Glutamatergic neuron (in vitro differentiated cells): ENCODE results near the gene SLC4A8. TPM values are rescaled to one million over a fixed set of nuclear protein-coding genes. Genes with fewer than 3 reads are reported as not detected.

Source experiments
- DNase-seq: peaks from one replicate; pipeline ENCODE4 v3.0.0; 2022
- H3K27ac Mint-ChIP-seq: one replicate; pipeline ENCODE4 v1.8.0; 2020; ENCODE audit warnings: mild to moderate bottlenecking, mixed read lengths, inconsistent platforms; ENCODE audit not compliant: unreplicated experiment
- H3K27me3 Mint-ChIP-seq: one replicate; pipeline ENCODE4 v1.8.0; 2020; ENCODE audit warnings: mild to moderate bottlenecking, moderate library complexity, mixed read lengths, inconsistent platforms; ENCODE audit not compliant: unreplicated experiment
- H3K36me3 Mint-ChIP-seq: one replicate; pipeline ENCODE4 v1.8.0; 2020; ENCODE audit warnings: mild to moderate bottlenecking, mixed read lengths, inconsistent platforms; ENCODE audit not compliant: unreplicated experiment
- H3K4me1 Mint-ChIP-seq: one replicate; pipeline ENCODE4 v1.8.0; 2020; ENCODE audit warnings: mild to moderate bottlenecking, low read depth, mixed read lengths, inconsistent platforms; ENCODE audit not compliant: unreplicated experiment
- H3K4me3 Mint-ChIP-seq: one replicate; pipeline ENCODE4 v1.8.0; 2020; ENCODE audit warnings: mild to moderate bottlenecking, mixed read lengths, inconsistent platforms; ENCODE audit not compliant: unreplicated experiment
- H3K9me3 Mint-ChIP-seq: one replicate; pipeline ENCODE4 v1.8.0; 2020; ENCODE audit warnings: mild to moderate bottlenecking, moderate library complexity, mixed read lengths, inconsistent platforms; ENCODE audit not compliant: unreplicated experiment
- total RNA-seq: library from RNA; stranded (reverse); fragmentation: NEBNext Ultra II Directional; extraction: Animal tissue kit (Norgen Biotek cat#: 25700); gene quantifications from one replicate; pipeline ENCODE4 v1.2.1, GENCODE V29; 2021; ENCODE audit not compliant: unreplicated experiment
- TF ChIP-seq, protein P1 (sequence below): fragments of 200-600 bp; sonication (generic); IDR thresholded peaks from one replicate; pipeline ENCODE4 v1.5.0; 2021; ENCODE audit not compliant: partially characterized antibody, unreplicated experiment

The SLC4A8 gene
- total RNA-seq, 1 donor from 2014 or later = 80.0 TPM

DNA sequence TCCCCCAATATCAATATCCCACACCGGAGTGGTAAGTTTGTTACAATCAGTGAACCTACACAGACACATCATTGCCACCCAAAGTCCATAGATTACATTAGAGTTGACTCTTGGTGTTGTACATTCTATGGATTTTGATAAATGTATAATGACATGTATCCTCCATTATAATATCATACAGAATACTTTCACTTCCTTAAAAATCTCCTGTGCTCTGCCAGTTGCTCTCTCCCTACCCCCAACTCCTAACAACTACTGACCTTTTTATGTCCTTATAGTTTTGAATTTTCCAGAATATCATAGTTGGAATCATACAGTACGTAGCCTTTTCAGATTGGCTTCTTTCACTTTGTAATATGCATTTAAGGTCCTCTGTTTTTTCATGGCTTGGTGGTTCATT lies 48.4 kb downstream of the SLC4A8 start:
- TF ChIP-seq, protein P1, sequence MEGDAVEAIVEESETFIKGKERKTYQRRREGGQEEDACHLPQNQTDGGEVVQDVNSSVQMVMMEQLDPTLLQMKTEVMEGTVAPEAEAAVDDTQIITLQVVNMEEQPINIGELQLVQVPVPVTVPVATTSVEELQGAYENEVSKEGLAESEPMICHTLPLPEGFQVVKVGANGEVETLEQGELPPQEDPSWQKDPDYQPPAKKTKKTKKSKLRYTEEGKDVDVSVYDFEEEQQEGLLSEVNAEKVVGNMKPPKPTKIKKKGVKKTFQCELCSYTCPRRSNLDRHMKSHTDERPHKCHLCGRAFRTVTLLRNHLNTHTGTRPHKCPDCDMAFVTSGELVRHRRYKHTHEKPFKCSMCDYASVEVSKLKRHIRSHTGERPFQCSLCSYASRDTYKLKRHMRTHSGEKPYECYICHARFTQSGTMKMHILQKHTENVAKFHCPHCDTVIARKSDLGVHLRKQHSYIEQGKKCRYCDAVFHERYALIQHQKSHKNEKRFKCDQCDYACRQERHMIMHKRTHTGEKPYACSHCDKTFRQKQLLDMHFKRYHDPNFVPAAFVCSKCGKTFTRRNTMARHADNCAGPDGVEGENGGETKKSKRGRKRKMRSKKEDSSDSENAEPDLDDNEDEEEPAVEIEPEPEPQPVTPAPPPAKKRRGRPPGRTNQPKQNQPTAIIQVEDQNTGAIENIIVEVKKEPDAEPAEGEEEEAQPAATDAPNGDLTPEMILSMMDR = no peak

DNA sequence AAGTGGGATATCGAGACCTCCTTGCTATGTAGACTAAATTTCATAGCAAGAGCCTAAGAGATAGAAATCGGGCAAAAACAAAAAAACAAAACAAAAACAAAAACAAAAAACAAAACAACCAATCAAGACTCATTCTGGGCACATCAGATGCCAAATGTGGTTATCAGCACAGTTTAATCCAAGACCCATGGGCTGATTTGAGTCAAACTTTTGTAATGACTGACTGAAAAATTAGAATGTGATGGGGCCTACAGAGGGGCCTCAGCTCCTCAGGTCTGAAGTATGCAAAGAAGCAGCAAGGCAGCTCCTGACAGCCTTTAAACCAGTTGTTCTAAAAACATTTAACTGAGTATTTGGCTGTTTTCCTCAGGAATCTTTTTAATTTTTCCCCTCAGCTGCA lies 49.3 kb downstream of the SLC4A8 start:
- Mint-ChIP-seq H3K27ac (no peak overlapping the region), H3K36me3 (peaks cover 5% of the 10 kb centered on the region), H3K27me3 (peaks cover 2% of the 10 kb centered on the region), H3K4me3 (no peak overlapping the region), H3K9me3 (no peaks in the 10 kb centered on the region), H3K4me1 (no peaks in the 10 kb centered on the region)
- DNase-seq = no peak
- TF ChIP-seq, protein P1 = no peak

More for the DNA sequence above, 48.4 kb downstream of the SLC4A8 start:
- H3K4me3 Mint-ChIP-seq = no peak overlapping the region
- no peak overlapping the region for H3K27ac Mint-ChIP-seq
- DNase-seq = no peak
- peaks cover 2% of the 10 kb centered on the region for H3K27me3 Mint-ChIP-seq
- H3K4me1 Mint-ChIP-seq = no peaks in the 10 kb centered on the region
- H3K9me3 Mint-ChIP-seq = no peaks in the 10 kb centered on the region
- H3K36me3 Mint-ChIP-seq = peaks cover 5% of the 10 kb centered on the region

DNA sequence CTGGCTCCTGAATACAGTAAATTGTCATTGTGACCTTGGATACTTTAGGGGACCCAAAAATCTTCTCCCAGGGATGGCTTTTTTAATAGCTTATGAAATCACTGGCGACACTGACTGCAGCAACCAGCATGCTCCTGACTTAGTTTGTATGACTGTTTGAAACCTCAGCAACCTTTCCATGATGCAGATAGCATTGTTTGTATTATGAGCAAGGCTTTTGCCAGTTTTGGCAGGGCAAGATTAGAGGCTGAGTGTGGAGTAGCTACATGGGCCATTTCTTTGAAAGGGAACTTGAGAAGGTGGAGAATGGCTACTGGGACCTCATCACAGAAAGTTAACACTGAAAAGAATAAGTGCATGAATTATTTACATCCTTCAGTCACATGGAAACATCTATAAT lies 50.9 kb downstream of the SLC4A8 start:
- Mint-ChIP-seq H3K27ac (no peak overlapping the region), H3K36me3 (peaks cover 5% of the 10 kb centered on the region), H3K27me3 (peaks cover 3% of the 10 kb centered on the region), H3K4me1 (no peaks in the 10 kb centered on the region), H3K9me3 (no peaks in the 10 kb centered on the region), H3K4me3 (no peak overlapping the region)
- TF ChIP-seq, protein P1 = no peak
- no peak for DNase-seq

DNA sequence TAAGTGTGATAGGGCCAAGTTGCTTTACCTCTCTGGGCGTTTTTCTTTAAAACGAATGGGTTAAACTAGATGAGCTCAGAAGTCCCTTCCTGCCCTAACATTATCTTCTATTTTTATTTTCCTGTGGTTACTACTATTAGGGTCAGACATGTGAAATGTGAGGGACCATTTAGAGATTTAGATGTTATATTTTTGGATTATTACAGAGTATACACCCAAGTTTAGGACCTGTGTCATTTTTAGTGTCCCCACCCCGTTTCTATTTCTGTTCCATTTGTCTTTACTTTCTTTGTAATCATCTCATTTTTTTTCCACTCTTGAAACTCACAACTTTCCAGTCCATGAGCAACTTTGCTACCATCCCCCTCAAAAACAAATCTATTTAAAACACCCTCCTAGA lies 56.3 kb downstream of the SLC4A8 start:
- Mint-ChIP-seq H3K4me3 (no peak overlapping the region), H3K27me3 (peaks cover 2% of the 10 kb centered on the region), H3K36me3 (no peaks in the 10 kb centered on the region), H3K27ac (no peak overlapping the region), H3K9me3 (no peaks in the 10 kb centered on the region), H3K4me1 (no peaks in the 10 kb centered on the region)
- TF ChIP-seq, protein P1 = no peak
- no peak for DNase-seq

DNA sequence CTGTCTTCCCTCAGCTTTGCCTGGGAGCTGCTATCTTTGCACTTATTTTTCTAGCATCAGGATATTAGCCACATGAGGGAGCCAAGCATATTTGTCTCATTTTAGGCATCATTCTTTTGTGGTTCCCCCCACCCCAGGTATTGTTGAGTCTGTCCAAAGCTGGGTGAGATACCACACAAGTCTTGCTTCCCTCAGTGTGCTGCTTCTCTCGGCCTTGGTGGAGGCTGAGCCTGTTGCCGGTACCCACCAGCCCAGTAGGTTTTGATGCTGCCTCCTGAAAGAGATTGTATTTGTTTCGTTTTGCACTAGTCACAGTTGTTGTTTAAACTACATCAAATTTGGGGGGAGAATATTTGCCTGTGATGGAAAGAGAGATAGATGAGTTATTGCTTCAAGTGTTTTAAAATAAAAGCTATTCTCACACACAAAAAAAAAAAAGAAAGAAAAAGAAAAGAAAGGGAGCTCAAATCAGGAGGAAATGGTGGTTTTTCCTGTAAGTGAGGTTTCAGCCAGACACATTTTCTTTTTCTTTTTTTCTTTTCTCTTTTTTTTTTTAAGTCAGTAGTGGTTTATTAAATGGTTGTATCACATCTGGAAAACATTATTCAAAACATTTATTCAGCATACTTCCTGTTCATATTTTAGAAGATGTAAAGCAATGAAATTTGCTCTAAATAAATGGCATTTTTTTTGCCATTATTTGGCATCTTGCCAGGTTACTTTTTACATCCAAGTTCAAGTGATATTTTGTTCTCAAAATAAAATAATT lies 58.5 kb downstream of the SLC4A8 start:
- DNase-seq = no peak

More for the DNA sequence above, 58.5 kb downstream of the SLC4A8 start:
- Mint-ChIP-seq H3K4me3 (no peak overlapping the region), H3K27ac (no peak overlapping the region), H3K9me3 (no peaks in the 10 kb centered on the region), H3K36me3 (peaks cover 7% of the 10 kb centered on the region), H3K27me3 (peaks cover 2% of the 10 kb centered on the region), H3K4me1 (no peaks in the 10 kb centered on the region)
- TF ChIP-seq, protein P1 = no peak
